Small intestine (tissue), 7 donors: ENCODE results near the gene GLTP. TPM values are rescaled to one million over a fixed set of nuclear protein-coding genes. Genes with fewer than 3 reads are reported as not detected.
"Not testable (repeated sequence)": the region's sequence is repeated elsewhere in the genome, so short reads cannot be mapped to it uniquely, and the experiment has no call there.

Experiments used
- DNase-seq, 2 donors: peaks; one replicate each; pipeline versions ENCODE4 v3.0.0 to v3.0.0-alpha.2; 2013
- FAIRE-seq: peaks from 2 replicates; lab custom pipeline; 2012; peaks lifted over from hg19 to GRCh38; lab: Jason Lieb, UNC
- H3K27ac ChIP-seq, 3 donors: one replicate each; pipeline ENCODE4 v1.5.1; 2013; ENCODE audit warnings: low read length in 2 of 3, mild to moderate bottlenecking in 2 of 3, control low read depth in 1 of 3, inconsistent platforms in 1 of 3, low read depth in 1 of 3, moderate library complexity in 1 of 3
- H3K27me3 ChIP-seq, 3 donors: one replicate each; pipeline ENCODE4 v1.6.1; 2013; ENCODE audit warnings: low read length in 3 of 3, inconsistent platforms in 1 of 3; ENCODE audit not compliant: control insufficient read depth in 3 of 3, insufficient read depth in 3 of 3
- H3K36me3 ChIP-seq, 3 donors: one replicate each; pipeline ENCODE4 v1.6.1; 2013; ENCODE audit warnings: low read length in 3 of 3, inconsistent platforms in 1 of 3, low read depth in 1 of 3, mild to moderate bottlenecking in 1 of 3, moderate library complexity in 1 of 3; ENCODE audit not compliant: control insufficient read depth in 3 of 3, insufficient read depth in 2 of 3
- H3K4me1 ChIP-seq, 3 donors: one replicate each; pipeline ENCODE4 v1.6.1; 2013; ENCODE audit warnings: low read length in 2 of 3, inconsistent platforms in 1 of 3, low read depth in 1 of 3, mild to moderate bottlenecking in 1 of 3, moderate library complexity in 1 of 3; ENCODE audit not compliant: control insufficient read depth in 3 of 3, insufficient read depth in 2 of 3
- H3K4me3 ChIP-seq, 3 donors: one replicate each; pipeline ENCODE4 v1.5.1; 2013; ENCODE audit warnings: low read length in 3 of 3, control low read depth in 1 of 3, inconsistent platforms in 1 of 3, low read depth in 1 of 3, mild to moderate bottlenecking in 1 of 3, moderate library complexity in 1 of 3
- H3K9me3 ChIP-seq, 2 donors: one replicate each; pipeline ENCODE4 v1.6.1; 2013; ENCODE audit warnings: low read depth in 1 of 2, low read length in 1 of 2; ENCODE audit not compliant: control insufficient read depth in 2 of 2, insufficient read depth in 1 of 2
- WGBS, 3 donors: extraction: QIAGEN DNeasy Blood & Tissue Kit; methylation state at CpG; one replicate each; pipeline ENCODE4 v1.1.7; 2013; 5-methylcytosine and 5-hydroxymethylcytosine counted together
- polyA plus RNA-seq, 4 donors: library from polyadenylated mRNA; stranded (reverse) in 3 of 4; unstranded in 1 of 4; fragments of 200-250 nt in 3 of 4; fragments of 120-200 nt in 1 of 4; gene quantifications; one replicate each; pipeline versions ENCODE4 v1.2.1 to v1.2.3, GENCODE V29; 2013
- donor health status: healthy with polysubstance abuse.
- donor health status: control.
- donor health status: control.
- donor health status: Bipolar disorder and iron deficiency.
- donor health status: healthy.

GLTP gene
- polyA plus RNA-seq, 4 donors, result 16.6 to 35.5 (median 32.1) TPM

- H3K4me3 ChIP-seq, H3K9me3 ChIP-seq, H3K27ac ChIP-seq, H3K36me3 ChIP-seq, FAIRE-seq, DNase-seq, H3K27me3 ChIP-seq, H3K4me1 ChIP-seq: not testable (repeated sequence)
- 85 to 97% (median 95%) methylated on average over 7 of the region's 7 CpGs for WGBS, 3 donors
These were observed 11.4 kb upstream of the GLTP start for GRCh38 chr12:109891731-109892130.

GRCh38 chr12:109890620-109891170 lies 10.4 kb upstream of the GLTP start:
- H3K27ac ChIP-seq, result no peak overlapping the region
- no peak overlapping the region for H3K4me3 ChIP-seq
- H3K27me3 ChIP-seq, result no peaks in the 10 kb centered on the region
- peaks cover 0 to 3% (median 0%) of the 10 kb centered on the region in 3 donors for H3K4me1 ChIP-seq
- 59 to 78% (median 72%) methylated on average over 13 of the region's 13 CpGs for WGBS, 3 donors
- H3K9me3 ChIP-seq, result no peaks in the 10 kb centered on the region
- FAIRE-seq, result no peak
- peak in 1 of 2 donors; percentile 42 for DNase-seq
- H3K36me3 ChIP-seq, result no peaks in the 10 kb centered on the region

- 59 to 65% (median 60%) methylated on average over 12 of the region's 12 CpGs for WGBS, 3 donors
- H3K27ac ChIP-seq, result peak overlapping the region in 2 of 3 donors; percentile 50 to 52
- FAIRE-seq, result no peak
These were observed 8.1 kb upstream of the GLTP start for GRCh38 chr12:109888179-109889020.

GRCh38 chr12:109885616-109886015 lies 5.3 kb upstream of the GLTP start:
- no peak for FAIRE-seq
- no peaks in the 10 kb centered on the region for H3K9me3 ChIP-seq
- H3K4me1 ChIP-seq, result peaks cover 0 to 15% (median 3%) of the 10 kb centered on the region in 3 donors
- H3K4me3 ChIP-seq, result no peak overlapping the region
- no peaks in the 10 kb centered on the region for H3K36me3 ChIP-seq
- DNase-seq, result peak; percentile 79 to 82
- no peaks in the 10 kb centered on the region for H3K27me3 ChIP-seq
- H3K27ac ChIP-seq, result no peak overlapping the region
- 28 to 66% (median 53%) methylated on average over 10 of the region's 10 CpGs for WGBS, 3 donors

More at GRCh38 chr12:109888179-109889020, 8.1 kb upstream of the GLTP start:
- Histone ChIP-seq H3K4me1 (peaks cover 0 to 6% (median 3%) of the 10 kb centered on the region in 3 donors), H3K36me3 (no peaks in the 10 kb centered on the region), H3K9me3 (no peaks in the 10 kb centered on the region), H3K4me3 (no peak overlapping the region), H3K27me3 (no peaks in the 10 kb centered on the region)
- no peak for DNase-seq

- Histone ChIP-seq H3K27me3 (no peaks in the 10 kb centered on the region), H3K9me3 (no peaks in the 10 kb centered on the region), H3K4me1 (peaks cover 0 to 25% (median 10%) of the 10 kb centered on the region in 3 donors), H3K36me3 (no peaks in the 10 kb centered on the region), H3K27ac (no peak overlapping the region), H3K4me3 (no peak overlapping the region)
- DNase-seq (peak; percentile 49 to 77), FAIRE-seq (no peak)
- 16 to 52% (median 35%) methylated on average over 4 of the region's 4 CpGs for WGBS, 3 donors
These were observed 3.1 kb upstream of the GLTP start for GRCh38 chr12:109883461-109883860.

- FAIRE-seq, result no peak
These were observed 1.4 kb upstream of the GLTP start for GRCh38 chr12:109881752-109882151.

GRCh38 chr12:109880938-109881337 lies 597 bp upstream of the GLTP start:
- H3K4me3 ChIP-seq, result peak overlapping the region in 2 of 3 donors; percentile 60 to 88
- no peaks in the 10 kb centered on the region for H3K9me3 ChIP-seq
- H3K27me3 ChIP-seq, result no peaks in the 10 kb centered on the region
- H3K36me3 ChIP-seq, result no peaks in the 10 kb centered on the region
- H3K4me1 ChIP-seq, result peaks cover 0 to 30% (median 10%) of the 10 kb centered on the region in 3 donors
- WGBS, 3 donors, result 3 to 7% (median 6%) methylated on average over 9 of the region's 9 CpGs
- FAIRE-seq, result no peak
- peak overlapping the region in 1 of 3 donors; percentile 40 for H3K27ac ChIP-seq
- DNase-seq, result peak in 1 of 2 donors; percentile 20

More at GRCh38 chr12:109881752-109882151, 1.4 kb upstream of the GLTP start:
- no peak for DNase-seq
- no peak overlapping the region for H3K4me3 ChIP-seq
- no peaks in the 10 kb centered on the region for H3K36me3 ChIP-seq
- peaks cover 0 to 28% (median 10%) of the 10 kb centered on the region in 3 donors for H3K4me1 ChIP-seq
- no peaks in the 10 kb centered on the region for H3K27me3 ChIP-seq
- no peak overlapping the region for H3K27ac ChIP-seq
- WGBS, 3 donors, result 89 to 98% (median 93%) methylated on average over 2 of the region's 2 CpGs
- H3K9me3 ChIP-seq, result no peaks in the 10 kb centered on the region

- Histone ChIP-seq H3K27me3 (no peaks in the 10 kb centered on the region), H3K27ac (peak overlapping the region in 2 of 3 donors; percentile 36 to 92), H3K36me3 (no peaks in the 10 kb centered on the region), H3K4me1 (peaks cover 0 to 36% (median 14%) of the 10 kb centered on the region in 3 donors), H3K9me3 (no peaks in the 10 kb centered on the region), H3K4me3 (peak overlapping the region; percentile 32 to 88 (median 57))
- DNase-seq, result peak; percentile 15 to 46
- FAIRE-seq, result no peak
- WGBS, 3 donors, result 10 to 18% (median 10%) methylated on average over 13 of the region's 13 CpGs
These were observed 844 bp downstream of the GLTP start for GRCh38 chr12:109879351-109880042.
